HFFc6 (cell line): Measurements from ENCODE around the gene GALNT16. TPM values are rescaled to one million over a fixed set of nuclear protein-coding genes. Genes with fewer than 3 reads are reported as not detected.
"Not testable (repeated sequence)": the region's sequence is repeated elsewhere in the genome, so short reads cannot be mapped to it uniquely, and the experiment has no call there.

Experiments used
- DNase-seq: peaks from one replicate; pipeline ENCODE4 v3.0.0-alpha.2; 2018
- H3K27ac Mint-ChIP-seq: 2 replicates; pipeline ENCODE4 v1.8.0; 2020; ENCODE audit warnings: mild to moderate bottlenecking, mixed read lengths
- H3K27me3 Mint-ChIP-seq: 2 replicates; pipeline ENCODE4 v1.8.0; 2021; ENCODE audit warnings: mild to moderate bottlenecking, moderate library complexity, mixed read lengths; ENCODE audit not compliant: insufficient read depth
- H3K36me3 Mint-ChIP-seq: 2 replicates; pipeline ENCODE4 v1.8.0; 2021; ENCODE audit warnings: low read depth, mixed read lengths
- H3K4me1 Mint-ChIP-seq: 2 replicates; pipeline ENCODE4 v1.8.0; 2020; ENCODE audit warnings: low read depth, mixed read lengths
- H3K4me3 Mint-ChIP-seq: 2 replicates; pipeline ENCODE4 v1.8.0; 2020; ENCODE audit warnings: mild to moderate bottlenecking, moderate library complexity, mixed read lengths
- H3K9me3 Mint-ChIP-seq: 2 replicates; pipeline ENCODE4 v1.8.0; 2020; ENCODE audit warnings: mild to moderate bottlenecking, mixed read lengths
- CTCF ChIP-seq: fragments of 200-600 bp; sonication (generic); IDR thresholded peaks from 2 replicates; pipeline ENCODE4 v1.5.0; 2021; ENCODE audit warnings: antibody characterized with exemption, mild to moderate bottlenecking
- total RNA-seq, 6 experiments: library from RNA; stranded (reverse); fragmentation: NEBNext Ultra II Directional; extraction: Animal tissue kit (Norgen Biotek cat#: 25700); gene quantifications; 2 replicates in 1 of 6; 3 replicates in 5 of 6; pipeline ENCODE4 v1.2.3, GENCODE V29; 2021

Gene GALNT16
- total RNA-seq, 6 experiments from 2014 or later = 0.11 to 0.38 (median 0.24) TPM

GRCh38 chr14:69275331-69275730 lies 15.4 kb downstream of the GALNT16 start:
- TF ChIP-seq CTCF = no peak
- Mint-ChIP-seq H3K36me3 (no peaks in the 10 kb centered on the region), H3K27ac (no peak overlapping the region), H3K27me3 (peaks cover 26% of the 10 kb centered on the region), H3K4me3 (no peak overlapping the region), H3K4me1 (peaks cover 8% of the 10 kb centered on the region; the same call in 1 of the 2 replicates), H3K9me3 (no peaks in the 10 kb centered on the region)
- no peak for DNase-seq

DNA sequence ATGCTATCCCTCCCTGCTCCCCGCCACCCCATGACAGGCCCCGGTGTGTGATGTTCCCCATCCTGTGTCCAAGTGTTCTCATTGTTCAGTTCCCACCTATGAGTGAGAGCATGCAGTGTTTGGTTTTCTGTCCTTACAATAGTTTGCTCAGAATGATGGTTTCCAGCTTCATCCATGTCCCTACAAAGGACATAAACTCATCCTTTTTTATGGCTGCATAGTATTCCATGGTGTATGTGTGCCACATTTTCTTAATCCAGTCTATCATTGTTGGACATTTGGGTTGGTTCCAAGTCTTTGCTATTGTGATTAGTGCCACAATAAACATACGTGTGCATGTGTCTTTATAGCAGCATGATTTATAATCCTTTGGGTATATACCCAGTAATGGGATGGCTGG lies 17.4 kb downstream of the GALNT16 start:
- H3K27me3 Mint-ChIP-seq = peaks cover 25% of the 10 kb centered on the region
- not testable (repeated sequence) for DNase-seq, H3K36me3 Mint-ChIP-seq, H3K4me3 Mint-ChIP-seq, H3K27ac Mint-ChIP-seq, H3K4me1 Mint-ChIP-seq, H3K9me3 Mint-ChIP-seq

GRCh38 chr14:69280746-69281291 lies 20.9 kb downstream of the GALNT16 start:
- Mint-ChIP-seq H3K27me3 (peaks cover 21% of the 10 kb centered on the region), H3K4me3 (no peak overlapping the region), H3K9me3 (no peaks in the 10 kb centered on the region), H3K27ac (no peak overlapping the region), H3K36me3 (no peaks in the 10 kb centered on the region), H3K4me1 (no peaks in the 10 kb centered on the region)
- no peak for DNase-seq
- TF ChIP-seq CTCF = no peak

DNA sequence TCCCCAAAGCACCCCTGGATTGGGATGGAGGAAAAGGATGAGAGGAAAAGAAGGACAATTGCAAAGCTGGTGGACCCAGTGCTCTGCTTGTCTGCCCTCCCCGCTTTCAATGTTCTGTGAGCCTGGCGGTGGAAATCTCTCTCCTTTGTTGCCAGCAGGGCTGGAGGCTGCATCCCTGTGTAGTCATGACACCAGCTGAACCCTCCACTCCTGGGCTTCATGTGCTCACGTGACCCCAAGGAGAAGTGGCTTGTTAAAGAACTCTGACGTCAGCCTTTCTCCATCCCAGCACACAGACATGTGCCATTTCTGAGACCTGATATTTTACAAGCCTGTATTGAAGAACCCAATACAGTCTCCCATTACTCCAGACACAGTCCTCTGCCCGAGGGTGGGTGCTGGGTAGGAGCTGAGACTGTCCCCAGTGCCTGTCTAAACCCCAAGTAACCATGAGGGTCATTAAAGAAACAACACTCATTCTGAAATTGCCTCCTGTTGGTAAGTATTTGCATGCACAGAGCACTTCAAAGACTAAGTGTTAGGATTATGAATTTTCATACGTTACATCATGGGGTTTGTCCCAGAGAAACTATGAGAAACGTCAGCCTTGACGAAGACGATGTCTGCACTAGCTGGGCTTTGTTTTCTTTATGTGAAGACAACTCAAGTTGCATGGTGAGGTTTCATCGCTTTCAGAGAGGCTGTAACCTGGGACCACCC lies 21.7 kb downstream of the GALNT16 start:
- H3K4me3 Mint-ChIP-seq = no peak overlapping the region
- no peaks in the 10 kb centered on the region for H3K9me3 Mint-ChIP-seq
- DNase-seq = peak; percentile 24
- no peaks in the 10 kb centered on the region for H3K36me3 Mint-ChIP-seq
- peak; percentile 33; the same call in 1 of the 2 replicates for TF ChIP-seq CTCF
- no peaks in the 10 kb centered on the region for H3K4me1 Mint-ChIP-seq
- H3K27me3 Mint-ChIP-seq = peaks cover 21% of the 10 kb centered on the region
- no peak overlapping the region for H3K27ac Mint-ChIP-seq

DNA sequence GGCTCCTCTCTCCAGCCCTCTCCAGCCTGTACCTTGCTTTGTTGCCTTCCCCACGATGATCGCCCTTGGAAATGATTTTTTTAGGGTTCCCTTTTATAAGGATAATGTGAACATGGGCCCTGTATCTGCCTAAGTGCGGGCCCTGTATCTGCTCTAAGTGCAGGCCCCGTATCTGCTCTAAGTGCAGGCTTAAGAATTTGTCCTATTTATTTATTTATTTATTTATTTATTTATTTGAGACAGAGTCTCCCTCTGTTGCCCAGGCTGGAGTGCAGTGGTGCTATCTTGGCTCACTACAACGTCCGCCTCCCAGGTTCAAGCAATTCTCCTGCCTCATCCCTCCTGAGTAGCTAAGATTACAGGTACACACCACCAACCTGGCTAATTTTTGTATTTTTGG lies 22.5 kb downstream of the GALNT16 start:
- Mint-ChIP-seq H3K4me3 (no peak overlapping the region), H3K36me3 (no peaks in the 10 kb centered on the region), H3K9me3 (no peaks in the 10 kb centered on the region), H3K27ac (no peak overlapping the region), H3K27me3 (peaks cover 15% of the 10 kb centered on the region), H3K4me1 (no peaks in the 10 kb centered on the region)
- no peak for TF ChIP-seq CTCF
- DNase-seq = no peak

DNA sequence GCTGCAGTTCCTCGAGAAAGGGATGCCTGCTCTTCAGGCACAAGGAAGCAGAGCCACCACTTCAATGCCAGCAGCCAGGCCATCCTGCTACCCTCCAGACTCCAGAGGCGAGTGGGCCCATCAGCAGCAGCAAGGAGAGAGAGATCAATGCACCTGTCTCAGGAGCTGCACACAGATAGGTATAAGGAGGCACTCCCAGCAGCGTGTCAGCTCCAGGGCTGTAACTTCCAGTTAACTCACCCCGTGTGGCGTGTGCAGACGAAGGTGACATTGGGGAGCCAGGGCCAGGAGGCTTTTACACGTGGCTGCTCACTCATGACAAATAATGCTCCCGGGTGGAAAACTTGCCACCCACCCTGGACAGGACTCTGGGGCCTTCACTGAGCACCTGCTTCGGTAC lies 24.2 kb downstream of the GALNT16 start:
- Mint-ChIP-seq H3K27ac (no peak overlapping the region), H3K4me1 (peaks cover 8% of the 10 kb centered on the region), H3K4me3 (no peak overlapping the region), H3K36me3 (no peaks in the 10 kb centered on the region), H3K27me3 (peaks cover 12% of the 10 kb centered on the region), H3K9me3 (no peaks in the 10 kb centered on the region)
- no peak for DNase-seq
- no peak for TF ChIP-seq CTCF
